Measurements from ENCODE around the gene GRIFIN.

- TF ChIP-seq CTCF (IDR thresholded peaks at IDR 0.05) (no peak), POLR2AphosphoS5 (IDR thresholded peaks at IDR 0.05) (no peak), POLR2A (IDR thresholded peaks at IDR 0.05) (no peak)
Observed at GRCh38 chr7:2460641-2461040, 15.6 kb downstream of the GRIFIN start.
